ENCODE results near the gene FNDC3A.
A peak's percentile ranks its signal among the peaks of the same experiment; 100 is the strongest.

The FNDC3A gene

GRCh38 chr13:49213539-49213938 lies 237.8 kb downstream of the FNDC3A start:
- Histone ChIP-seq H3K4me1 (ENCODE audit: control insufficient read depth in 5 of 5, insufficient read depth in 5 of 5, low read length in 5 of 5) (peaks cover 0 to 7% (median 3%) of the 10 kb centered on the region in 5 donors), H3K4me3 (ENCODE audit: low read depth in 1 of 5, low read length in 5 of 5) (no peak overlapping the region), H3K9me3 (ENCODE audit: control insufficient read depth in 5 of 5, low read length in 5 of 5) (no peaks in the 10 kb centered on the region), H3K27ac (ENCODE audit: low read depth, low read length) (no peak overlapping the region), H3K9ac (ENCODE audit: low read length in 5 of 5) (no peak overlapping the region), H3K27me3 (ENCODE audit: control insufficient read depth in 5 of 5, insufficient read depth in 4 of 5, low read length in 5 of 5) (peaks cover 5 to 17% (median 11%) of the 10 kb centered on the region in 5 donors), H3K36me3 (ENCODE audit: control insufficient read depth in 5 of 5, insufficient read depth in 5 of 5, low read length in 5 of 5) (peaks cover 0 to 5% (median 0%) of the 10 kb centered on the region in 5 donors)

GRCh38 chr13:49213997-49214916 lies 238.5 kb downstream of the FNDC3A start:
- H3K27ac ChIP-seq (ENCODE audit: low read depth, low read length), result no peak overlapping the region
- no peak overlapping the region for H3K9ac ChIP-seq (ENCODE audit: low read length in 5 of 5)
- no peaks in the 10 kb centered on the region for H3K36me3 ChIP-seq (ENCODE audit: control insufficient read depth in 5 of 5, insufficient read depth in 5 of 5, low read length in 5 of 5)
- H3K9me3 ChIP-seq (ENCODE audit: control insufficient read depth in 5 of 5, low read length in 5 of 5), result no peaks in the 10 kb centered on the region
- peaks cover 8 to 24% (median 18%) of the 10 kb centered on the region in 5 donors for H3K27me3 ChIP-seq (ENCODE audit: control insufficient read depth in 5 of 5, insufficient read depth in 4 of 5, low read length in 5 of 5)
- peaks cover 0 to 12% (median 7%) of the 10 kb centered on the region in 5 donors for H3K4me1 ChIP-seq (ENCODE audit: control insufficient read depth in 5 of 5, insufficient read depth in 5 of 5, low read length in 5 of 5)
- no peak overlapping the region for H3K4me3 ChIP-seq (ENCODE audit: low read depth in 1 of 5, low read length in 5 of 5)

GRCh38 chr13:49214917-49215376 lies 239.2 kb downstream of the FNDC3A start:
- H3K9me3 ChIP-seq (ENCODE audit: control insufficient read depth in 5 of 5, low read length in 5 of 5), result no peaks in the 10 kb centered on the region
- H3K27me3 ChIP-seq (ENCODE audit: control insufficient read depth in 5 of 5, insufficient read depth in 4 of 5, low read length in 5 of 5), result peaks cover 11 to 29% (median 23%) of the 10 kb centered on the region in 5 donors
- H3K4me1 ChIP-seq (ENCODE audit: control insufficient read depth in 5 of 5, insufficient read depth in 5 of 5, low read length in 5 of 5), result peaks cover 0 to 18% (median 10%) of the 10 kb centered on the region in 5 donors
- no peaks in the 10 kb centered on the region for H3K36me3 ChIP-seq (ENCODE audit: control insufficient read depth in 5 of 5, insufficient read depth in 5 of 5, low read length in 5 of 5)
- H3K4me3 ChIP-seq (ENCODE audit: low read depth in 1 of 5, low read length in 5 of 5), result no peak overlapping the region
- H3K9ac ChIP-seq (ENCODE audit: low read length in 5 of 5), result no peak overlapping the region
- no peak overlapping the region for H3K27ac ChIP-seq (ENCODE audit: low read depth, low read length)

- no peak overlapping the region for H3K9ac ChIP-seq (ENCODE audit: low read length in 5 of 5)
- no peaks in the 10 kb centered on the region for H3K36me3 ChIP-seq (ENCODE audit: control insufficient read depth in 5 of 5, insufficient read depth in 5 of 5, low read length in 5 of 5)
- H3K27me3 ChIP-seq (ENCODE audit: control insufficient read depth in 5 of 5, insufficient read depth in 4 of 5, low read length in 5 of 5), result peaks cover 25 to 40% (median 35%) of the 10 kb centered on the region in 5 donors
- H3K27ac ChIP-seq (ENCODE audit: low read depth, low read length), result no peak overlapping the region
- no peaks in the 10 kb centered on the region for H3K9me3 ChIP-seq (ENCODE audit: control insufficient read depth in 5 of 5, low read length in 5 of 5)
- H3K4me1 ChIP-seq (ENCODE audit: control insufficient read depth in 5 of 5, insufficient read depth in 5 of 5, low read length in 5 of 5), result peaks cover 0 to 27% (median 20%) of the 10 kb centered on the region in 5 donors
- no peak overlapping the region for H3K4me3 ChIP-seq (ENCODE audit: low read depth in 1 of 5, low read length in 5 of 5)
Observed at GRCh38 chr13:49216334-49216733, 240.6 kb downstream of the FNDC3A start.

- H3K27me3 ChIP-seq (ENCODE audit: control insufficient read depth in 5 of 5, insufficient read depth in 4 of 5, low read length in 5 of 5), result peaks cover 29 to 51% (median 40%) of the 10 kb centered on the region in 5 donors
Observed at GRCh38 chr13:49217962-49218492, 242.3 kb downstream of the FNDC3A start.

GRCh38 chr13:49218493-49219051 lies 242.9 kb downstream of the FNDC3A start:
- H3K27me3 ChIP-seq (ENCODE audit: control insufficient read depth in 5 of 5, insufficient read depth in 4 of 5, low read length in 5 of 5), result peaks cover 29 to 51% (median 40%) of the 10 kb centered on the region in 5 donors
- H3K9ac ChIP-seq (ENCODE audit: low read length in 5 of 5), result no peak overlapping the region
- no peaks in the 10 kb centered on the region for H3K9me3 ChIP-seq (ENCODE audit: control insufficient read depth in 5 of 5, low read length in 5 of 5)
- H3K4me3 ChIP-seq (ENCODE audit: low read depth in 1 of 5, low read length in 5 of 5), result peak overlapping the region in 2 of 5 donors; percentile 20 to 25
- H3K36me3 ChIP-seq (ENCODE audit: control insufficient read depth in 5 of 5, insufficient read depth in 5 of 5, low read length in 5 of 5), result no peaks in the 10 kb centered on the region
- H3K27ac ChIP-seq (ENCODE audit: low read depth, low read length), result no peak overlapping the region
- peaks cover 0 to 27% (median 20%) of the 10 kb centered on the region in 5 donors for H3K4me1 ChIP-seq (ENCODE audit: control insufficient read depth in 5 of 5, insufficient read depth in 5 of 5, low read length in 5 of 5)

More at GRCh38 chr13:49217962-49218492, 242.3 kb downstream of the FNDC3A start:
- Histone ChIP-seq H3K27ac (ENCODE audit: low read depth, low read length) (no peak overlapping the region), H3K9me3 (ENCODE audit: control insufficient read depth in 5 of 5, low read length in 5 of 5) (no peaks in the 10 kb centered on the region), H3K36me3 (ENCODE audit: control insufficient read depth in 5 of 5, insufficient read depth in 5 of 5, low read length in 5 of 5) (no peaks in the 10 kb centered on the region), H3K4me3 (ENCODE audit: low read depth in 1 of 5, low read length in 5 of 5) (peak overlapping the region in 1 of 5 donors; percentile 20), H3K4me1 (ENCODE audit: control insufficient read depth in 5 of 5, insufficient read depth in 5 of 5, low read length in 5 of 5) (peaks cover 0 to 27% (median 20%) of the 10 kb centered on the region in 5 donors), H3K9ac (ENCODE audit: low read length in 5 of 5) (no peak overlapping the region)

GRCh38 chr13:49219647-49220035 lies 243.9 kb downstream of the FNDC3A start:
- no peak overlapping the region for H3K9ac ChIP-seq (ENCODE audit: low read length in 5 of 5)
- no peaks in the 10 kb centered on the region for H3K9me3 ChIP-seq (ENCODE audit: control insufficient read depth in 5 of 5, low read length in 5 of 5)
- no peaks in the 10 kb centered on the region for H3K36me3 ChIP-seq (ENCODE audit: control insufficient read depth in 5 of 5, insufficient read depth in 5 of 5, low read length in 5 of 5)
- peaks cover 0 to 26% (median 20%) of the 10 kb centered on the region in 5 donors for H3K4me1 ChIP-seq (ENCODE audit: control insufficient read depth in 5 of 5, insufficient read depth in 5 of 5, low read length in 5 of 5)
- H3K27me3 ChIP-seq (ENCODE audit: control insufficient read depth in 5 of 5, insufficient read depth in 4 of 5, low read length in 5 of 5), result peaks cover 29 to 53% (median 40%) of the 10 kb centered on the region in 5 donors
- no peak overlapping the region for H3K27ac ChIP-seq (ENCODE audit: low read depth, low read length)
- peak overlapping the region; percentile 35 to 74 (median 58) for H3K4me3 ChIP-seq (ENCODE audit: low read depth in 1 of 5, low read length in 5 of 5)

GRCh38 chr13:49220036-49220855 lies 244.5 kb downstream of the FNDC3A start, which contains the start of gene MLNR:
MLNR (plus strand) TSS chr13:49220338; CDS start chr13:49220338, 0 bp downstream.
- peaks cover 29 to 53% (median 40%) of the 10 kb centered on the region in 5 donors for H3K27me3 ChIP-seq (ENCODE audit: control insufficient read depth in 5 of 5, insufficient read depth in 4 of 5, low read length in 5 of 5)
- H3K36me3 ChIP-seq (ENCODE audit: control insufficient read depth in 5 of 5, insufficient read depth in 5 of 5, low read length in 5 of 5), result no peaks in the 10 kb centered on the region

GRCh38 chr13:49220856-49221589 lies 245.3 kb downstream of the FNDC3A start:
- H3K36me3 ChIP-seq (ENCODE audit: control insufficient read depth in 5 of 5, insufficient read depth in 5 of 5, low read length in 5 of 5), result no peaks in the 10 kb centered on the region
- no peaks in the 10 kb centered on the region for H3K9me3 ChIP-seq (ENCODE audit: control insufficient read depth in 5 of 5, low read length in 5 of 5)
- H3K9ac ChIP-seq (ENCODE audit: low read length in 5 of 5), result no peak overlapping the region
- peaks cover 29 to 53% (median 40%) of the 10 kb centered on the region in 5 donors for H3K27me3 ChIP-seq (ENCODE audit: control insufficient read depth in 5 of 5, insufficient read depth in 4 of 5, low read length in 5 of 5)
- peaks cover 0 to 24% (median 21%) of the 10 kb centered on the region in 5 donors for H3K4me1 ChIP-seq (ENCODE audit: control insufficient read depth in 5 of 5, insufficient read depth in 5 of 5, low read length in 5 of 5)
- H3K4me3 ChIP-seq (ENCODE audit: low read depth in 1 of 5, low read length in 5 of 5), result peak overlapping the region in 4 of 5 donors; percentile 55 to 74 (median 64)
- no peak overlapping the region for H3K27ac ChIP-seq (ENCODE audit: low read depth, low read length)

More at GRCh38 chr13:49220036-49220855, 244.5 kb downstream of the FNDC3A start, which contains the start of gene MLNR:
- Histone ChIP-seq H3K9me3 (ENCODE audit: control insufficient read depth in 5 of 5, low read length in 5 of 5) (no peaks in the 10 kb centered on the region), H3K27ac (ENCODE audit: low read depth, low read length) (no peak within 1 kb of the TSS), H3K4me1 (ENCODE audit: control insufficient read depth in 5 of 5, insufficient read depth in 5 of 5, low read length in 5 of 5) (peaks cover 0 to 24% (median 20%) of the 10 kb centered on the region in 5 donors), H3K4me3 (ENCODE audit: low read depth in 1 of 5, low read length in 5 of 5) (peak within 1 kb of the TSS; percentile 35 to 74 (median 58)), H3K9ac (ENCODE audit: low read length in 5 of 5) (no peak within 1 kb of the TSS)

All from subcutaneous abdominal adipose tissue (tissue), 5 donors.